ENCODE results near the gene LRFN4. TPM values are rescaled to one million over a fixed set of nuclear protein-coding genes. Genes with fewer than 3 reads are reported as not detected.

LRFN4 gene
- polyA plus RNA-seq, 1 donor from 2014 or later = 85.0 TPM

GRCh38 chr11:66889960-66890359, 33.1 kb downstream of the LRFN4 start:
- no peaks in the 10 kb centered on the region for H3F3A ChIP-seq (ENCODE audit: insufficient read depth, low read length, poor library complexity, severe bottlenecking)
- H3K4me3 ChIP-seq (ENCODE audit: low read length) = no peak overlapping the region
- no peak overlapping the region for H3K4me2 ChIP-seq (ENCODE audit: low read length)
- no peak overlapping the region for H3K9ac ChIP-seq (ENCODE audit: low read length)
- H3K27ac ChIP-seq (ENCODE audit: low read length) = no peak overlapping the region
- no peaks in the 10 kb centered on the region for H3K9me2 ChIP-seq (ENCODE audit: insufficient read depth, low read length)
- H2AFZ ChIP-seq (ENCODE audit: low read depth, low read length) = no peak overlapping the region
- no peaks in the 10 kb centered on the region for H3K9me3 ChIP-seq (ENCODE audit: low read length)
- no peaks in the 10 kb centered on the region for H3K27me3 ChIP-seq (ENCODE audit: insufficient read depth, low read depth, low read length)
- no peaks in the 10 kb centered on the region for H4K20me1 ChIP-seq (ENCODE audit: insufficient read depth)
- no peaks in the 10 kb centered on the region for H3K36me3 ChIP-seq (ENCODE audit: insufficient read depth, low read length)
- no peak for TF ChIP-seq TAF1 (IDR thresholded peaks at IDR 0.05; ENCODE audit: low read depth)
- TF ChIP-seq SMC3 (conservative IDR thresholded peaks at IDR 0.05; ENCODE audit: poor library complexity) = no peak
- no peak for TF ChIP-seq MXI1 (conservative IDR thresholded peaks at IDR 0.05; ENCODE audit: poor library complexity, severe bottlenecking)
- TF ChIP-seq CTCF (IDR thresholded peaks at IDR 0.05; ENCODE audit: poor library complexity, severe bottlenecking) = no peak
- no peak for TF ChIP-seq POLR2AphosphoS5 (IDR thresholded peaks at IDR 0.05)
- no peak for TF ChIP-seq EP300 (conservative IDR thresholded peaks at IDR 0.05; ENCODE audit: poor library complexity, severe bottlenecking)
- no peak for TF ChIP-seq EZH2 (IDR thresholded peaks at IDR 0.05; ENCODE audit: borderline replicate concordance, insufficient read depth, low read length, poor library complexity, severe bottlenecking)
- TF ChIP-seq REST (IDR thresholded peaks at IDR 0.05; ENCODE audit: borderline replicate concordance) = no peak
- TF ChIP-seq RAD21 (conservative IDR thresholded peaks at IDR 0.05) = no peak
- no peaks in the 10 kb centered on the region for H3K79me2 ChIP-seq (replicated peaks; ENCODE audit: insufficient read depth, low read length)

- Histone ChIP-seq H3K4me3 (ENCODE audit: low read length) (no peak overlapping the region), H3K27me3 (ENCODE audit: insufficient read depth, low read depth, low read length) (no peaks in the 10 kb centered on the region), H3K9ac (ENCODE audit: low read length) (no peak overlapping the region), H3K36me3 (ENCODE audit: insufficient read depth, low read length) (no peaks in the 10 kb centered on the region), H3K9me2 (ENCODE audit: insufficient read depth, low read length) (no peaks in the 10 kb centered on the region), H3K27ac (ENCODE audit: low read length) (no peak overlapping the region), H3K4me2 (ENCODE audit: low read length) (no peak overlapping the region), H4K20me1 (ENCODE audit: insufficient read depth) (no peaks in the 10 kb centered on the region), H2AFZ (ENCODE audit: low read depth, low read length) (no peak overlapping the region), H3K9me3 (ENCODE audit: low read length) (no peaks in the 10 kb centered on the region), H3F3A (ENCODE audit: insufficient read depth, low read length, poor library complexity, severe bottlenecking) (no peaks in the 10 kb centered on the region), H3K79me2 (replicated peaks; ENCODE audit: insufficient read depth, low read length) (no peaks in the 10 kb centered on the region)
- TF ChIP-seq EP300 (conservative IDR thresholded peaks at IDR 0.05; ENCODE audit: poor library complexity, severe bottlenecking) (no peak), SMC3 (conservative IDR thresholded peaks at IDR 0.05; ENCODE audit: poor library complexity) (no peak), EZH2 (IDR thresholded peaks at IDR 0.05; ENCODE audit: borderline replicate concordance, insufficient read depth, low read length, poor library complexity, severe bottlenecking) (no peak), POLR2AphosphoS5 (IDR thresholded peaks at IDR 0.05) (no peak), RAD21 (conservative IDR thresholded peaks at IDR 0.05) (no peak), REST (IDR thresholded peaks at IDR 0.05; ENCODE audit: borderline replicate concordance) (no peak), TAF1 (IDR thresholded peaks at IDR 0.05; ENCODE audit: low read depth) (no peak), MXI1 (conservative IDR thresholded peaks at IDR 0.05; ENCODE audit: poor library complexity, severe bottlenecking) (no peak), CTCF (IDR thresholded peaks at IDR 0.05; ENCODE audit: poor library complexity, severe bottlenecking) (no peak)
Measured at GRCh38 chr11:66891851-66892660, 35.2 kb downstream of the LRFN4 start.

Data from neural cell (in vitro differentiated cells).